Measurements from ENCODE around the gene PRKCH. TPM values are rescaled to one million over a fixed set of nuclear protein-coding genes. Genes with fewer than 3 reads are reported as not detected.
A peak's percentile ranks its signal among the peaks of the same experiment; 100 is the strongest.

Gene PRKCH
- total and polyA plus RNA-seq, 9 of the 15 experiments (the other 6 are each of a cell fraction or from before 2014, with no cell fraction given): 0.61 to 4.4 (median 4.0) TPM

DNA sequence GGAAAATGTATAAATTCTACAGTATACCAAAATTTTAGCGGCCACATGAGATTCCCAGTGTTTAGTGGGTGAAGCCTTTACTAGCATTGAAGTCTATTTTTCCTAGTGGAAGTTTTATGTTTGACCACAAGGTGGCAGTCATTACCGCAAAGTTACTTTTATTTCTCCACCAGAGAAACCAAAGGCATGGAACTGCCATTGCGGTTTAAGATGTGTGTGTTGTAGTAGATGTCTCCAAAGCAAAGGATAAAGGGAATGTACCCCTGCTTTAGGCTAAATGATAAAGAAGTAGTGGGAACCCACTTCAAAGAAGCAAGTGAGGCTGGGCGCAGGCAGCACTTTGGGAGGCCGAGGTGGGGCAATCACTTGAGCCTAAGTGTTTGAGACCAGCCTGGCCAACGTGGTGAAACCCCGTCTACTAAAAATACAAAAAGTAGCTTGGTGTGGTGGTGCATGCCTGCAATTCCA lies 140.5 kb downstream of the PRKCH start (continued):
- TF ChIP-seq REST (IDR thresholded peaks at IDR 0.05; ENCODE audit: borderline replicate concordance): peak; percentile 63
- no peak for TF ChIP-seq REST (CRISPR knock-in tag; IDR thresholded peaks at IDR 0.05; ENCODE audit: low read depth)
- no peak for TF ChIP-seq PTTG1 (tag; IDR thresholded peaks at IDR 0.05; ENCODE audit: low read depth)
- no peak for TF ChIP-seq ARID1B (IDR thresholded peaks at IDR 0.05)
- no peak for TF ChIP-seq CBX1 (IDR thresholded peaks at IDR 0.05; ENCODE audit: low read depth)
- no peak for TF ChIP-seq FOXK1 (CRISPR knock-in tag; IDR thresholded peaks at IDR 0.05; ENCODE audit: borderline replicate concordance)
- no peak for TF ChIP-seq RBM22 (IDR thresholded peaks at IDR 0.05; ENCODE audit: low read depth, low read length, poor library complexity, severe bottlenecking)
- TF ChIP-seq SMC3 (conservative IDR thresholded peaks at IDR 0.05; ENCODE audit: insufficient read depth, low read depth, low read length): peak; percentile 47; the same call in 1 of the 2 replicates
- no peak for TF ChIP-seq ZNF184 (CRISPR knock-in tag; IDR thresholded peaks at IDR 0.05)
- no peak for TF ChIP-seq NCOA1 (IDR thresholded peaks at IDR 0.05; ENCODE audit: low read depth)
- TF ChIP-seq, protein P1, sequence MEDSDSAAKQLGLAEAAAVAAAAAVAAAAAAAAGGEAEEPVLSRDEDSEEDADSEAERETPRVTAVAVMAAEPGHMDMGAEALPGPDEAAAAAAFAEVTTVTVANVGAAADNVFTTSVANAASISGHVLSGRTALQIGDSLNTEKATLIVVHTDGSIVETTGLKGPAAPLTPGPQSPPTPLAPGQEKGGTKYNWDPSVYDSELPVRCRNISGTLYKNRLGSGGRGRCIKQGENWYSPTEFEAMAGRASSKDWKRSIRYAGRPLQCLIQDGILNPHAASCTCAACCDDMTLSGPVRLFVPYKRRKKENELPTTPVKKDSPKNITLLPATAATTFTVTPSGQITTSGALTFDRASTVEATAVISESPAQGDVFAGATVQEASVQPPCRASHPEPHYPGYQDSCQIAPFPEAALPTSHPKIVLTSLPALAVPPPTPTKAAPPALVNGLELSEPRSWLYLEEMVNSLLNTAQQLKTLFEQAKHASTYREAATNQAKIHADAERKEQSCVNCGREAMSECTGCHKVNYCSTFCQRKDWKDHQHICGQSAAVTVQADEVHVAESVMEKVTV (CRISPR knock-in tag; IDR thresholded peaks at IDR 0.05): peak; percentile 82
- TF ChIP-seq GABPA (tag; conservative IDR thresholded peaks at IDR 0.05; ENCODE audit: low read depth): no peak
- 0 out of 2 replicates have a peak, but pooled peaks have one; percentile 17 for TF ChIP-seq ARID2 (IDR thresholded peaks at IDR 0.05)
